GM21381 (cell line): ENCODE results near the gene C1orf226.
"Not testable (repeated sequence)": the region's sequence is repeated elsewhere in the genome, so short reads cannot be mapped to it uniquely, and the experiment has no call there.

Source experiments
- ATAC-seq: cut with Tn5 transposase; IDR thresholded peaks from one replicate; pipeline ENCODE4 v1.9.1; 2021; ENCODE audit warnings: mild to moderate bottlenecking, moderate library complexity; ENCODE audit not compliant: unreplicated experiment

Gene C1orf226

DNA sequence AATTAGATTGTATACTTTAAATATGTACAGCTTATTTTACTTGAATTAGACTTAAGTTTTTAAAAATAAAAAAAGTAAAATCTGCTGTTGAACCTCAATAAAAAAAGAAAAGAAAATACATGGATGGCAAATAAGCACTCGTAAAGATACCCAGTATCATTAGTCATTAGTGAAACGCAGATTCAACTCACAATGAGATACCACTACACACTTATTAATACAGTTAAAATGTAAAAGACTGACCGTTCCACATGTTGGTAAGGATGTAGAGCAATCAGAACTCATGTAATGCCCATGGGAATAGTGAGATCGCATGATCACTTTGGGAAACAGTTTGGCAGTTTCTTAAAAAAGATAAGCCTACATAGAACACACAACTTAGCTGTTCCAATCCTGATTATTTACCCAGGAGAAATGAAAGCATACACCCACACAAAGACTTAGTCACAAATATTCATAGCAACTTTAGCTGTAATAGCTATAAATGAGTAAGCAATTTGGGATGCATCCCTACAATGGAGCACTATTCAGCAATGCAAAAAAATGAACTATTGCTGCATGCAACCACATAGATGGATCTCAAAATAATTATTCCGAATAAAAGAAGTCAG is 23.1 kb downstream of the C1orf226 start:
- ATAC-seq, result no peak

GRCh38 chr1:162405800-162406199 is 24.3 kb downstream of the C1orf226 start:
- no peak for ATAC-seq

GRCh38 chr1:162406811-162407210 is 25.3 kb downstream of the C1orf226 start:
- no peak for ATAC-seq

DNA sequence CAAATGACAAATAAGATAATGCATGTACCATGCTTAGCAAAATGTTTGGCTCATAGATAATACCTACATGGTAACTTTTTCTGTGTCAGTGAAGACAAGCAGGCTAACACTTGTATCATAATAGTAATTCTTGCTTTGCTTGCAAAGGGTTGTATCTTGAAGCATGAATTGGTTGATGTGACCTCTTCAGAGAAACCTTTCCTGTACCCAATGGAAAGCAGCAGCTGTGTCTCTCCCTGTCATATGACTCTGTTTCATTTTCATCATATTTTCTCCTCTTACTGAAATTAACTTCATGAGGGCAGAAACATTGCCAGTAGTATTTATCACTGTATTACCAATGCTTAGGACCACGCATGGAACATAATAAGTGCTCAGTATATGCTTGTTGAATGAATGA is 26.0 kb downstream of the C1orf226 start:
- no peak for ATAC-seq

DNA sequence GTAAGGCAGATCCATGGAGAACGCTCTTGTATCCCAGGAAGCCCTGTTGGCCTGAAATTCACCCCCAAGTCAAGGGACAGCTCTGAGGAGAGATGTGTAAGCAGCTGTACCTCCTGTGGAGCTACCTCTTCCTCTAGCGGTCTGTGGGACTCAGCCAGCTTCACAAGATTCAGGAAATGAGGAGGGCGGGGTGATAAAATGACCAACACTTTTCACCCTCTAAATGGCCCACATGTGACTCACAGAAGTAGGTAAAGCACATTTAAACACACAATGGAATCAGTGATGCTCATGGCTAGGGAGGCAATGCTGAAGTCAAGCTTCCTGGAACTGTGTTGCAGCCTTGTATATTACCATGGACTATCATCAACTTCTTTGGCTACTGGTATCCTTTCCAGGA is 30.5 kb downstream of the C1orf226 start, which contains the start of gene SH2D1B:
Gene SH2D1B, minus strand, starts transcription at position 135 of the 400 bp plus-strand sequence. Its CDS starts 120 bp downstream, at position 15.
- ATAC-seq, result no peak

DNA sequence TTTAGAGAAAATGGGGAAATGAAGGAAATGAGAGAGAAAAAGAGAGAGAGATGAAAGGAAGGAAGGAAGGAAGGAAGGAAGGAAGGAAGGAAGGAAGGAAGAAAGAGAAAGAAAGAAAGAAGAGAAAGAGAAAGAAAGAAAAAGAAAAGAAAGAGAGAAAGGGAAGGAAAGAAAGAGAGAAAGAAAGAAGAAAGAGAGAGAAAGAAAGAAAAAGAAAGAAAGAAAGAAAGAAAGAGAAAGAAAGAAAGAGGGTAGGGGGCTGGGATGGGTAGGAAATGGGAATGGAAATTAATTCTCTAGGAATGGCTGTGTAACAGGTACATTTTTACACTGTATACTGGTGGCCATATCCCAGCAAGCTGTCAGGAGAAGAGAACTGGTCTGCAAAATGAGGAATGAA is 34.7 kb downstream of the C1orf226 start:
- no peak for ATAC-seq

- ATAC-seq, result no peak
These were observed 35.4 kb downstream of the C1orf226 start for GRCh38 chr1:162416909-162417308.

GRCh38 chr1:162417650-162418049 is 36.1 kb downstream of the C1orf226 start:
- ATAC-seq, result no peak

DNA sequence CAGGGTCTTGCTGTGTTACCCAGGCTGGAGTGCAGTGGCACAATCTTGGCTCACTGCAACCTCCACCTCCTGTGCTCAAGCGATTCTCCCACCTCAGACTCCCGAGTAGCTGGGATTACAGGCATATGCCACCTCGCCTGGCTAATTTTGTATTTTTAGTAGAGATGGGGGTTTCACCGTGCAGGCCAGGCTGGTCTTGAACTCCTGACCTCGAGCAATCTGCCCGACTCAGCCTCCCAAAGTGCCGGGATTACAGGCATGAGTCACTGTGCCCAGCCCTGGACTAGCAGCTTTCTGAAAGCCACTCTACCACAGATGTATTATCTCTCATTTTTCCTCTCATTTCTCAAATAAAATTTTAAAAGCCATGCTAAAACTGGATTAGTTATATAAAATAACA is 37.1 kb downstream of the C1orf226 start:
- not testable (repeated sequence) for ATAC-seq

- not testable (repeated sequence) for ATAC-seq
These were observed 38.0 kb downstream of the C1orf226 start for GRCh38 chr1:162419450-162419931.

GRCh38 chr1:162420120-162420519 is 38.6 kb downstream of the C1orf226 start:
- no peak for ATAC-seq

- ATAC-seq, result no peak
These were observed 40.0 kb downstream of the C1orf226 start for GRCh38 chr1:162421258-162422164.

- ATAC-seq, result no peak
These were observed 41.3 kb downstream of the C1orf226 start for GRCh38 chr1:162422662-162423375.

- ATAC-seq, result no peak
These were observed 49.1 kb downstream of the C1orf226 start for GRCh38 chr1:162430583-162430982.

DNA sequence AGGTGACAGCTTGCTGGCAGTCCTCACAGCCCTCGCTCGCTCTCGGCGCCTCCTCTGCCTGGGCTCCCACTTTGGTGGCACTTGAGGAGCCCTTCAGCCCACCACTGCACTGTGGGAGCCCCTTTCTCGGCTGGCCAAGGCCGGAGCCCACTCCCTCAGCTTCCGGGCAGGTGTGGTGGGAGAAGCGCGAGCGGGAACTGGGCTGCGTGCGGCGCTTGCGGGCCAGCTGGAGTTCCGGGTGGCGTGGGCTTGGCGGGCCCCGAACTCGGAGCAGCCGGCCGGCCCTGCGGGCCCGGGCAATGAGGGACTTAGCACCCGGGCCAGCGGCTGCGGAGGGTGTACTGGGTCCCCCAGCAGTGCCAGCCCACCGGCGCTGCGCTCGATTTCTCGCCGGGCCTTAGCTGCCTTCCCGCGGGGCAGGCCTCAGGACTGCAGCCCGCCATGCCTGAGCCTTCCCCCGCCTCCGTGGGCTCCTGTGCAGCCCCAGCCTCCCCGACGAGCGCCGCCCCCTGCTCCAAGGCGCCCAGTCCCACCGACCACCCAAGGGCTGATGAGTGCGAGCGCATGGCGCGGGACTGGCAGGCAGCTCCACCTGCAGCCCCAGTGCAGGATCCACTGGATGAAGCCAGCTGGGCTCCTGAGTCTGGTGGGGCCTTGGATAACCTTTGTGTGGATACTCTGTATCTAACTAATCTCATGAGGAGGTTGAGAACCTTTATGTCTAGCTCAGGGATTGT is 51.6 kb downstream of the C1orf226 start:
- not testable (repeated sequence) for ATAC-seq
